HCT116 (cell line): ENCODE data around the gene ALOXE3. TPM values are rescaled to one million over a fixed set of nuclear protein-coding genes. Genes with fewer than 3 reads are reported as not detected.
A peak's percentile ranks its signal among the peaks of the same experiment; 100 is the strongest.

Experiments
- ATAC-seq: fragments of 200-7000 bp; cut with Tn5 transposase; 2 replicates; pipeline ENCODE4 v1.9.1; 2020; ENCODE audit warnings: mild to moderate bottlenecking, moderate library complexity
- BruUV-seq: library from RNA; stranded (reverse); fragments of 400-500 nt; replicated peaks from 2 replicates; lab custom pipeline; 2021; lab: Mats Ljungman, UMichigan
- CTCF ChIA-PET: fragments of 300-600 bp; sonication (Branson Sonifier 250); formaldehyde crosslinking; loops from one replicate; lab custom pipeline; 2021; ENCODE audit warnings: antibody characterized with exemption; lab: Charles Lee
- POLR2A ChIA-PET: fragments of 300-600, 350-600 bp; sonication (Branson Sonifier 250); formaldehyde crosslinking; loops from one replicate; lab custom pipeline; 2021; ENCODE audit warnings: antibody characterized with exemption; lab: Charles Lee
- RAD21 ChIA-PET, 2 experiments: fragments of 300-600 bp; sonication (Branson Sonifier 250); formaldehyde crosslinking; loops; one replicate each; lab custom pipeline; 2023; ENCODE audit warnings: low total read pairs in 2 of 2; ENCODE audit not compliant: uncharacterized antibody in 2 of 2, unreplicated experiment in 2 of 2, low non-redundant PET in 1 of 2; lab: Charles Lee
- DNase-seq: peaks from one replicate; pipeline ENCODE4 v3.0.0-alpha.2; 2010; ENCODE audit warnings: low read depth, low spot score
- H2AFZ ChIP-seq: fragments of 200-600 bp; shearing (Covaris generic), sonication (generic); 2 replicates; pipeline ENCODE4 v1.6.1; 2017; ENCODE audit warnings: low read depth, mixed run types, mixed read lengths, antibody characterized with exemption, low read length; ENCODE audit not compliant: poor library complexity, severe bottlenecking
- H3K27ac ChIP-seq: 2 replicates; pipeline ENCODE4 v1.5.1; 2012; ENCODE audit warnings: low read depth, low read length
- H3K27me3 ChIP-seq: fragments of 200-600 bp; sonication (generic); 2 replicates; pipeline ENCODE4 v1.6.1; 2016; ENCODE audit warnings: mixed run types, low read length, mixed read lengths; ENCODE audit not compliant: insufficient read depth
- H3K36me3 ChIP-seq, 2 experiments: fragments of 200-500 bp in 1 of 2; fragments of 200-600 bp in 1 of 2; sonication (Bioruptor generic) in 1 of 2; sonication (generic) in 1 of 2; 2 replicates each; pipeline versions ENCODE4 v1.5.1 to v1.6.1; 2014 to 2016; ENCODE audit warnings: low read length in 2 of 2, inconsistent platforms in 1 of 2, mixed read lengths in 1 of 2, mixed run types in 1 of 2; ENCODE audit not compliant: insufficient read depth in 2 of 2, control insufficient read depth in 1 of 2
- H3K4me1 ChIP-seq, 2 experiments: fragments of 200-600 bp in 1 of 2; sonication (generic) in 1 of 2; 2 replicates each; pipeline versions ENCODE4 v1.5.1 to v1.6.1; 2012 to 2017; ENCODE audit warnings: low read length in 2 of 2, inconsistent platforms in 1 of 2, mild to moderate bottlenecking in 1 of 2, mixed read lengths in 1 of 2, mixed run types in 1 of 2, moderate library complexity in 1 of 2; ENCODE audit not compliant: insufficient read depth in 2 of 2, control insufficient read depth in 1 of 2
- H3K4me2 ChIP-seq: fragments of 200-600 bp; sonication (generic); 2 replicates; pipeline ENCODE4 v1.6.1; 2017; ENCODE audit warnings: mixed run types, low read length, mixed read lengths
- H3K4me3 ChIP-seq, 2 experiments: fragments of 200-600 bp in 1 of 2; sonication (generic) in 1 of 2; replicated peaks in 1 of 2; 2 replicates each; pipeline ENCODE4 v1.5.1; 2011 to 2016; ENCODE audit warnings: low read length in 2 of 2, control low read depth in 1 of 2, low read depth in 1 of 2, mild to moderate bottlenecking in 1 of 2, mixed read lengths in 1 of 2, mixed run types in 1 of 2
- H3K79me2 ChIP-seq: fragments of 200-600 bp; sonication (generic); 2 replicates; pipeline ENCODE4 v1.6.1; 2017; ENCODE audit warnings: mild to moderate bottlenecking, mixed run types, low read length, moderate library complexity, mixed read lengths; ENCODE audit not compliant: insufficient read depth
- H3K9ac ChIP-seq: fragments of 200-600 bp; sonication (generic); 2 replicates; pipeline ENCODE4 v1.6.1; 2016; ENCODE audit warnings: low read length, mixed read lengths
- H3K9me2 ChIP-seq: fragments of 200-600 bp; sonication (generic), shearing (Covaris generic); 2 replicates; pipeline ENCODE4 v1.6.1; 2017; ENCODE audit warnings: mixed run types, mild to moderate bottlenecking, moderate library complexity; ENCODE audit not compliant: insufficient read depth
- H3K9me3 ChIP-seq, 2 experiments: fragments of 200-500 bp in 1 of 2; fragments of 200-600 bp in 1 of 2; sonication (Bioruptor generic) in 1 of 2; sonication (generic) in 1 of 2; 2 replicates each; pipeline ENCODE4 v1.6.1; 2014 to 2017; ENCODE audit warnings: low read length in 2 of 2, mixed read lengths in 2 of 2, inconsistent platforms in 1 of 2, low read depth in 1 of 2, mild to moderate bottlenecking in 1 of 2, mixed run types in 1 of 2, moderate library complexity in 1 of 2; ENCODE audit not compliant: control insufficient read depth in 1 of 2, insufficient read depth in 1 of 2
- H4K20me1 ChIP-seq: fragments of 200-600 bp; sonication (generic), shearing (Covaris generic); 2 replicates; pipeline ENCODE4 v1.6.1; 2017; ENCODE audit warnings: mixed run types, mild to moderate bottlenecking, moderate library complexity; ENCODE audit not compliant: insufficient read depth
- CBX3 ChIP-seq: IDR thresholded peaks from 2 replicates; pipeline ENCODE4 v1.6.1; 2012; ENCODE audit warnings: low read depth
- CEBPB ChIP-seq: IDR thresholded peaks from 2 replicates; pipeline ENCODE4 v1.6.1; 2012; ENCODE audit warnings: low read depth
- EGR1 ChIP-seq: IDR thresholded peaks from 2 replicates; pipeline ENCODE4 v1.6.1; 2012; ENCODE audit warnings: low read depth
- ELF1 ChIP-seq: IDR thresholded peaks from 2 replicates; pipeline ENCODE4 v1.6.1; 2012; ENCODE audit warnings: low read depth, borderline replicate concordance
- EZH2phosphoT487 ChIP-seq: fragments of 200-600 bp; IDR thresholded peaks from 2 replicates; pipeline ENCODE4 v1.6.1; 2018; ENCODE audit warnings: antibody characterized with exemption, borderline replicate concordance
- FOSL1 ChIP-seq: IDR thresholded peaks from 2 replicates; pipeline ENCODE4 v1.6.1; 2012; ENCODE audit warnings: low read depth
- JUND ChIP-seq: IDR thresholded peaks from 2 replicates; pipeline ENCODE4 v1.6.1; 2012
- SP1 ChIP-seq: IDR thresholded peaks from 2 replicates; pipeline ENCODE4 v1.6.1; 2012; ENCODE audit warnings: low read depth
- YY1 ChIP-seq: IDR thresholded peaks from 2 replicates; pipeline ENCODE4 v1.6.1; 2011; ENCODE audit warnings: low read length, low read depth, moderate library complexity, mild to moderate bottlenecking; ENCODE audit not compliant: insufficient replicate concordance; ENCODE audit errors: extremely low read depth
- ZFX ChIP-seq: fragments of 450-650 bp; IDR thresholded peaks from 2 replicates; pipeline ENCODE4 v1.6.1; 2017
- ZNF274 ChIP-seq: fragments of 200-500 bp; sonication (Bioruptor generic); IDR thresholded peaks from 2 replicates; pipeline ENCODE4 v1.6.1; 2014; ENCODE audit warnings: mild to moderate bottlenecking, low read depth, low read length, inconsistent platforms
- intact Hi-C: fragments of 100-400 bp; cut with micrococcal nuclease; formaldehyde crosslinking; loops from 2 replicates; pipeline ENCODE4 v1.10.0; 2022
- total RNA-seq: library from RNA; stranded (reverse); gene quantifications from one replicate; pipeline ENCODE4 v1.2.1, GENCODE V29; 2021; ENCODE audit not compliant: unreplicated experiment
- TF ChIP-seq, protein P1 (sequence below): IDR thresholded peaks from 2 replicates; pipeline ENCODE4 v1.6.1; 2012
- TF ChIP-seq, protein P2 (sequence below), 3 experiments: fragments of 200-600 bp in 1 of 3; sonication (generic) in 1 of 3; IDR thresholded peaks in 2 of 3; conservative IDR thresholded peaks in 1 of 3; 2 replicates each; pipeline ENCODE4 v1.5.1; 2012 to 2017; ENCODE audit warnings: low read depth in 2 of 3, low read length in 2 of 3, antibody characterized with exemption in 1 of 3, borderline replicate concordance in 1 of 3, control low read depth in 1 of 3, mild to moderate bottlenecking in 1 of 3, mixed read lengths in 1 of 3, mixed run types in 1 of 3, moderate library complexity in 1 of 3; ENCODE audit not compliant: insufficient read depth in 1 of 3
- TF ChIP-seq, protein P3 (sequence below): IDR thresholded peaks from 2 replicates; pipeline ENCODE4 v1.6.1; 2012

ALOXE3 gene
- total RNA-seq, 1 experiment from 2014 or later: 3.5 TPM

DNA sequence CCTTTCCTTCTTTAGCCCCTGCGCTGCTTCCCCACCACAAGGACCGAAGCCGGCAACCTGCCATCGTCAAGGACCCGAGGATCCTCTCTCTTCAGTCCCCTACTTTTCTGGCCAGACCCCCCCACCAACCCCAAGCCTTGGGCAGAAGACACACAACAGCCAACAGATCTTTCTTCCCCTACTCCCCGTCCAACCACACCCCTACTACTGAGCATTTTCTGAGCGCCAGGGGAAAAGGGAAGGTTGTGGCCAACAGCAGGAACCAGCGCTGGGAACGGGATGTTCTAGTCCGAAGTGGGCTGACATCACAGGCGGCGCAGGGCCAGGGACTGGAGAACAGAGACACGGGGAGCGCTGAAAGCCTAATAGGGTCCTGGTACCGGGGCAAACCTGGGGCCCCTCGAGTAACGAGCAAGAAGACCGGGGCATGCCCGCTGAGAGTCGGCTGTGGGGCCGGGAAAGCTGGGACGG lies 33.4 kb upstream of the ALOXE3 start:
- H3K36me3 ChIP-seq: peaks cover 31 to 38% of the 10 kb centered on the region in 2 experiments
- H3K9me3 ChIP-seq: no peaks in the 10 kb centered on the region
- H3K27ac ChIP-seq: peak overlapping the region; percentile 77
- no peak overlapping the region for H2AFZ ChIP-seq
- H3K4me3 ChIP-seq: peak overlapping the region; percentile 85 to 91
- H3K27me3 ChIP-seq: no peaks in the 10 kb centered on the region
- H3K79me2 ChIP-seq: peaks cover 57% of the 10 kb centered on the region
- DNase-seq: no peak
- ChIA-PET RAD21 (no interaction called here), CTCF (interaction anchor here (0.6 to 1.0 kb wide), 2 partner anchors 10 to 50 kb away, joined by 4 read pairs; no protein-coding TSS in a partner anchor), POLR2A (interaction anchor here (0.6 to 1.6 kb wide), 8 partner anchors 8 to 67 kb away, joined by 3 to 8 read pairs (median 4); partner anchors contain the start of gene BORCS6)
- TF ChIP-seq SP1 (no peak), ELF1 (no peak), CEBPB (no peak), JUND (no peak), FOSL1 (no peak), YY1 (no peak), ZNF274 (no peak), EZH2phosphoT487 (no peak), CBX3 (no peak), ZFX (no peak), EGR1 (no peak)
- TF ChIP-seq, protein P1, sequence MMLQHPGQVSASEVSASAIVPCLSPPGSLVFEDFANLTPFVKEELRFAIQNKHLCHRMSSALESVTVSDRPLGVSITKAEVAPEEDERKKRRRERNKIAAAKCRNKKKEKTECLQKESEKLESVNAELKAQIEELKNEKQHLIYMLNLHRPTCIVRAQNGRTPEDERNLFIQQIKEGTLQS: no peak
- TF ChIP-seq, protein P2, sequence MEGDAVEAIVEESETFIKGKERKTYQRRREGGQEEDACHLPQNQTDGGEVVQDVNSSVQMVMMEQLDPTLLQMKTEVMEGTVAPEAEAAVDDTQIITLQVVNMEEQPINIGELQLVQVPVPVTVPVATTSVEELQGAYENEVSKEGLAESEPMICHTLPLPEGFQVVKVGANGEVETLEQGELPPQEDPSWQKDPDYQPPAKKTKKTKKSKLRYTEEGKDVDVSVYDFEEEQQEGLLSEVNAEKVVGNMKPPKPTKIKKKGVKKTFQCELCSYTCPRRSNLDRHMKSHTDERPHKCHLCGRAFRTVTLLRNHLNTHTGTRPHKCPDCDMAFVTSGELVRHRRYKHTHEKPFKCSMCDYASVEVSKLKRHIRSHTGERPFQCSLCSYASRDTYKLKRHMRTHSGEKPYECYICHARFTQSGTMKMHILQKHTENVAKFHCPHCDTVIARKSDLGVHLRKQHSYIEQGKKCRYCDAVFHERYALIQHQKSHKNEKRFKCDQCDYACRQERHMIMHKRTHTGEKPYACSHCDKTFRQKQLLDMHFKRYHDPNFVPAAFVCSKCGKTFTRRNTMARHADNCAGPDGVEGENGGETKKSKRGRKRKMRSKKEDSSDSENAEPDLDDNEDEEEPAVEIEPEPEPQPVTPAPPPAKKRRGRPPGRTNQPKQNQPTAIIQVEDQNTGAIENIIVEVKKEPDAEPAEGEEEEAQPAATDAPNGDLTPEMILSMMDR (IDR thresholded peaks at IDR 0.05 in 2 of 3, conservative IDR thresholded peaks at IDR 0.05 in 1 of 3; ENCODE audit: borderline replicate concordance in 1 of 3, insufficient read depth in 1 of 3, low read depth in 2 of 3, low read length in 2 of 3): no peak
- TF ChIP-seq, protein P3, sequence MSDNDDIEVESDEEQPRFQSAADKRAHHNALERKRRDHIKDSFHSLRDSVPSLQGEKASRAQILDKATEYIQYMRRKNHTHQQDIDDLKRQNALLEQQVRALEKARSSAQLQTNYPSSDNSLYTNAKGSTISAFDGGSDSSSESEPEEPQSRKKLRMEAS: no peak
- intact Hi-C loops: loop anchor here (1.0 kb wide), 1 partner anchor 12 kb away; no protein-coding TSS in a partner anchor
- H4K20me1 ChIP-seq: no peaks in the 10 kb centered on the region
- H3K4me2 ChIP-seq: peak overlapping the region; percentile 100
- ATAC-seq: no peak
- H3K4me1 ChIP-seq: peaks cover 36 to 57% of the 10 kb centered on the region in 2 experiments
- H3K9ac ChIP-seq: peak overlapping the region; percentile 99
- no peaks in the 10 kb centered on the region for H3K9me2 ChIP-seq
- BruUV-seq: TSS peak; percentile 5
